ENCODE results near the gene NFIX.

Gene NFIX

GRCh38 chr19:13122275-13122878, 127.1 kb downstream of the NFIX start:
- DNase-seq: no peak
- POLR2A ChIA-PET: no interaction called here
- Histone ChIP-seq H3K9me3 (ENCODE audit: control extremely low read depth in 1 of 5, control insufficient read depth in 4 of 5, insufficient read depth in 2 of 5, low read depth in 1 of 5, low read length in 4 of 5) (no peaks in the 10 kb centered on the region), H3K27ac (ENCODE audit: insufficient read depth in 1 of 2, low read depth in 1 of 2, low read length in 2 of 2, poor library complexity in 1 of 2, severe bottlenecking in 2 of 2) (no peak overlapping the region), H3K36me3 (ENCODE audit: control insufficient read depth in 4 of 4, insufficient read depth in 4 of 4, low read length in 3 of 4) (peaks cover 0 to 43% (median 11%) of the 10 kb centered on the region in 4 experiments), H3K27me3 (replicated peaks in 2 of 5; ENCODE audit: control insufficient read depth in 4 of 5, insufficient read depth in 5 of 5, low read length in 4 of 5) (no peaks in the 10 kb centered on the region), H3K4me3 (ENCODE audit: control insufficient read depth in 1 of 7, extremely low read depth in 1 of 7, insufficient read depth in 4 of 7, low read depth in 2 of 7, low read length in 6 of 7) (no peak overlapping the region), H3K4me1 (ENCODE audit: control extremely low read depth in 1 of 4, control insufficient read depth in 4 of 4, insufficient read depth in 4 of 4, low read length in 3 of 4) (peaks cover 0 to 24% (median 19%) of the 10 kb centered on the region in 4 experiments)
- 94% methylated on average over 10 of the region's 13 CpGs for WGBS (ENCODE audit: insufficient coverage)
- CTCF ChIA-PET: interaction anchor here (1.1 kb wide), 2 partner anchors 11 to 61 kb away, joined by 3 to 4 read pairs; no protein-coding TSS in a partner anchor

DNA sequence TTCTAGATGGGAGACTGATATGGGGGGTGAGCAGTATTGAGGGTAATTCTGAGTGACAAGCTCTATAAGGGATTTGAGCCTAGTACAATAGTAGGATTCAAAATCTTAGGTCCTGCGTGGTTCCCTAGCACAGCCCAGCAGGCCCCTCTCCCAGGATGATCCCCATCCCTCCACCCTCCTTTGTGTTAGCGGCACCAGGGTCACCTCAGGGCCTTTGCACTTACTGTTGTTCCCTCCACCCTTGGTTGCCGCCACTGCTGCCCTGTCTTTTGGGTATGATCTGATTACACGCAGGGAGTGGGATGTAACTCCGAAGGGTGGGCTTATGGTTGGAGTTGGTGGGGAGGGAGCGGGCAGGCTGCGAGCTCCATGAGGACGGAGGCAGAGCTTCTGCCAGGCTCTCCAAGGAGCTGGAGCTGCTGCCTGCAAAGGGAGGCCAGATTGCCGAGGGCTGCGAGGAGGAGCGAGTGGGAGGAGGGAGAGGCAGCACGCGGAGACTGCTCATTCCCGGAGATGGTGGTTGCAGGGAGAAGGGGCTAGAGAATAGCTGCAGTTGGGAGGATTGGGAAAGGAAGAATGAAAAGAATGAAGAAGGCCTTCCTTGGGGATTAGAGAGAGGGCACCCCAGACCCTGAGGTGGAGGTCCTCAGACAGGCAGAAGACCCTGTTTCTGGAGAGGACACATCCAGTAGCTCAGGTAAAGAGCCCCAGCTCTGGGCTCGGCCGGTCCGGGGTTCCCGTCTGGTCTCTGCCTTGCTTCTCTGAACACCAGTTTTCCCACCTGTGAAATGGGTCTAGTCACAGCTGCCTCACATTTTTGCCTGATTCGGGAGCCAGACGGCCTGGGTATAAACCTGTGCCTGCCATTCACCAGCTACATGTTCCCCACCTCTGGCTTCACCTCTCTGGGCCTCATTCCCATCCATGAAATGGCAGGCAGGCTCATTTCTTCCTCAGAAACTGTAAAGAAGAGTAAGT, 128.0 kb downstream of the NFIX start:
- peaks cover 0 to 47% (median 11%) of the 10 kb centered on the region in 4 experiments for H3K36me3 ChIP-seq (ENCODE audit: control insufficient read depth in 4 of 4, insufficient read depth in 4 of 4, low read length in 3 of 4)
- ChIA-PET POLR2A (no interaction called here), CTCF (interaction anchor here (1.1 kb wide), 2 partner anchors 12 to 62 kb away, joined by 3 to 4 read pairs; no protein-coding TSS in a partner anchor)
- DNase-seq: no peak
- H3K27ac ChIP-seq (ENCODE audit: insufficient read depth in 1 of 2, low read depth in 1 of 2, low read length in 2 of 2, poor library complexity in 1 of 2, severe bottlenecking in 2 of 2): no peak overlapping the region
- no peak overlapping the region for H3K4me3 ChIP-seq (ENCODE audit: control insufficient read depth in 1 of 7, extremely low read depth in 1 of 7, insufficient read depth in 4 of 7, low read depth in 2 of 7, low read length in 6 of 7)
- H3K27me3 ChIP-seq (replicated peaks in 2 of 5; ENCODE audit: control insufficient read depth in 4 of 5, insufficient read depth in 5 of 5, low read length in 4 of 5): no peaks in the 10 kb centered on the region
- no peaks in the 10 kb centered on the region for H3K9me3 ChIP-seq (ENCODE audit: control extremely low read depth in 1 of 5, control insufficient read depth in 4 of 5, insufficient read depth in 2 of 5, low read depth in 1 of 5, low read length in 4 of 5)
- peaks cover 0 to 19% (median 14%) of the 10 kb centered on the region in 4 experiments for H3K4me1 ChIP-seq (ENCODE audit: control extremely low read depth in 1 of 4, control insufficient read depth in 4 of 4, insufficient read depth in 4 of 4, low read length in 3 of 4)
- 95% methylated on average over 18 of the region's 20 CpGs for WGBS (ENCODE audit: insufficient coverage)

DNA sequence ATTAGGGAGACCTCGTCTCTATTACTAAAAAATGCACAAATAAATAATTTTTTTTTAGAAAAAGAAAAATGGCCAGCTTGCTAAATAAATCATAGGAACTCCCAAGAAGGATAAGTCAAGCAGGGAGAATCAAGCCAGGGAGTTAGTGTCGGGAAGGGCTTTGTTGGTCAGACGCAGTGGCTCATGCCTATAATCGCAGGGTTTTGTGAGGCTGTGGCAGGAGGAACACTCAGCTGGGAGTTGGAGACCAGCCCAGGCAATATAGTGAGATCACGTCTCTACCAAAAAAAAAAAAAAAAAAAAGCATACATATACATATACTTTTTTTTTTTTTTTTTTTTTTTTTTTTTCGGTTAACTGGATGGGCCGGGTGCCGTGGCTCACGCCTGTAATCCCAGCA, 131.8 kb downstream of the NFIX start:
- Histone ChIP-seq H3K4me1 (ENCODE audit: control extremely low read depth in 1 of 4, control insufficient read depth in 4 of 4, insufficient read depth in 4 of 4, low read length in 3 of 4) (peaks cover 0 to 6% (median 2%) of the 10 kb centered on the region in 4 experiments), H3K27ac (ENCODE audit: insufficient read depth in 1 of 2, low read depth in 1 of 2, low read length in 2 of 2, poor library complexity in 1 of 2, severe bottlenecking in 2 of 2) (no peak overlapping the region), H3K27me3 (replicated peaks in 2 of 5; ENCODE audit: control insufficient read depth in 4 of 5, insufficient read depth in 5 of 5, low read length in 4 of 5) (no peaks in the 10 kb centered on the region), H3K36me3 (ENCODE audit: control insufficient read depth in 4 of 4, insufficient read depth in 4 of 4, low read length in 3 of 4) (peaks cover 0 to 49% (median 8%) of the 10 kb centered on the region in 4 experiments), H3K4me3 (ENCODE audit: control insufficient read depth in 1 of 7, extremely low read depth in 1 of 7, insufficient read depth in 4 of 7, low read depth in 2 of 7, low read length in 6 of 7) (no peak overlapping the region), H3K9me3 (ENCODE audit: control extremely low read depth in 1 of 5, control insufficient read depth in 4 of 5, insufficient read depth in 2 of 5, low read depth in 1 of 5, low read length in 4 of 5) (no peaks in the 10 kb centered on the region)
- DNase-seq: no peak
- no CpG with 5 or more reads among the region's 9 CpGs for WGBS (ENCODE audit: insufficient coverage)
- CTCF ChIA-PET: interaction anchor here (1.0 to 2.6 kb wide), 3 partner anchors 10 to 33 kb away, joined by 3 to 8 read pairs (median 3); partner anchors contain the start of gene NACC1
- POLR2A ChIA-PET: no interaction called here

- DNase-seq: no peak
- H3K9me3 ChIP-seq (ENCODE audit: control extremely low read depth in 1 of 5, control insufficient read depth in 4 of 5, insufficient read depth in 2 of 5, low read depth in 1 of 5, low read length in 4 of 5): no peaks in the 10 kb centered on the region
- WGBS (ENCODE audit: insufficient coverage): 98% methylated on average over 6 of the region's 6 CpGs
- ChIA-PET CTCF (interaction anchor here (0.6 to 2.6 kb wide), 7 partner anchors 8 to 145 kb away, joined by 3 to 8 read pairs (median 4); partner anchors contain the start of gene NACC1), POLR2A (no interaction called here)
- no peaks in the 10 kb centered on the region for H3K27me3 ChIP-seq (replicated peaks in 2 of 5; ENCODE audit: control insufficient read depth in 4 of 5, insufficient read depth in 5 of 5, low read length in 4 of 5)
- H3K36me3 ChIP-seq (ENCODE audit: control insufficient read depth in 4 of 4, insufficient read depth in 4 of 4, low read length in 3 of 4): peaks cover 0 to 45% (median 8%) of the 10 kb centered on the region in 4 experiments
- H3K4me1 ChIP-seq (ENCODE audit: control extremely low read depth in 1 of 4, control insufficient read depth in 4 of 4, insufficient read depth in 4 of 4, low read length in 3 of 4): peaks cover 0 to 12% (median 9%) of the 10 kb centered on the region in 4 experiments
- H3K27ac ChIP-seq (ENCODE audit: insufficient read depth in 1 of 2, low read depth in 1 of 2, low read length in 2 of 2, poor library complexity in 1 of 2, severe bottlenecking in 2 of 2): no peak overlapping the region
- H3K4me3 ChIP-seq (ENCODE audit: control insufficient read depth in 1 of 7, extremely low read depth in 1 of 7, insufficient read depth in 4 of 7, low read depth in 2 of 7, low read length in 6 of 7): no peak overlapping the region
These were observed 132.7 kb downstream of the NFIX start for GRCh38 chr19:13127811-13128575.

DNA sequence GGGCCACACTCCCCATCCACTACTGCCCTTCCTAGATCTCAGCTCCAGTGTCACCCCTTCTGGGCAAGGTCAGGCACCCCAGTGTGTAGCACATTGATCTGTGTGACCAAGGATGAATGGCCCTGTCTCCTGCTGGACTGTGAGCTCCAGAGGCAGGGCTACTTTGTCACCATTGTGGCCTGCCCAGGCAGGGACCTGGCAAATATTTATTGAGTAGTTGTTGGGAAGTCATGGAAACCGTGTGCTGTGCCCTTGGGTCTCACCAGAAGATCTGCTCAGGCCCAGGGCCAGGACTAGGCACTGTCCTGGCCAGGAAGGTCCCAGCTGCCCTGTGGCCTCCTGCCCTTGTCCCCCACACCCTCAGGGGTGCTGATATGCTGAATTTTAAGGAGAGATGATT, 133.3 kb downstream of the NFIX start:
- peaks cover 0 to 39% (median 8%) of the 10 kb centered on the region in 4 experiments for H3K36me3 ChIP-seq (ENCODE audit: control insufficient read depth in 4 of 4, insufficient read depth in 4 of 4, low read length in 3 of 4)
- H3K4me3 ChIP-seq (ENCODE audit: control insufficient read depth in 1 of 7, extremely low read depth in 1 of 7, insufficient read depth in 4 of 7, low read depth in 2 of 7, low read length in 6 of 7): no peak overlapping the region
- ChIA-PET CTCF (interaction anchor here (0.6 to 2.6 kb wide), 7 partner anchors 8 to 103 kb away, joined by 3 to 8 read pairs (median 3); partner anchors contain the start of gene NACC1), POLR2A (no interaction called here)
- no peaks in the 10 kb centered on the region for H3K9me3 ChIP-seq (ENCODE audit: control extremely low read depth in 1 of 5, control insufficient read depth in 4 of 5, insufficient read depth in 2 of 5, low read depth in 1 of 5, low read length in 4 of 5)
- H3K4me1 ChIP-seq (ENCODE audit: control extremely low read depth in 1 of 4, control insufficient read depth in 4 of 4, insufficient read depth in 4 of 4, low read length in 3 of 4): peaks cover 0 to 14% (median 9%) of the 10 kb centered on the region in 4 experiments
- H3K27ac ChIP-seq (ENCODE audit: insufficient read depth in 1 of 2, low read depth in 1 of 2, low read length in 2 of 2, poor library complexity in 1 of 2, severe bottlenecking in 2 of 2): no peak overlapping the region
- no peak for DNase-seq
- WGBS (ENCODE audit: insufficient coverage): 100% methylated on average over 1 of the region's 1 CpG
- no peaks in the 10 kb centered on the region for H3K27me3 ChIP-seq (replicated peaks in 2 of 5; ENCODE audit: control insufficient read depth in 4 of 5, insufficient read depth in 5 of 5, low read length in 4 of 5)

- CTCF ChIA-PET: interaction anchor here (0.9 to 2.6 kb wide), 4 partner anchors 8 to 12 kb away, joined by 3 to 8 read pairs (median 5); partner anchors contain the start of gene NACC1
- no peak for DNase-seq
- H3K4me1 ChIP-seq (ENCODE audit: control extremely low read depth in 1 of 4, control insufficient read depth in 4 of 4, insufficient read depth in 4 of 4, low read length in 3 of 4): peaks cover 0 to 14% (median 9%) of the 10 kb centered on the region in 4 experiments
- POLR2A ChIA-PET: no interaction called here
- H3K27ac ChIP-seq (ENCODE audit: insufficient read depth in 1 of 2, low read depth in 1 of 2, low read length in 2 of 2, poor library complexity in 1 of 2, severe bottlenecking in 2 of 2): no peak overlapping the region
- H3K36me3 ChIP-seq (ENCODE audit: control insufficient read depth in 4 of 4, insufficient read depth in 4 of 4, low read length in 3 of 4): peaks cover 0 to 35% (median 9%) of the 10 kb centered on the region in 4 experiments
- no peaks in the 10 kb centered on the region for H3K9me3 ChIP-seq (ENCODE audit: control extremely low read depth in 1 of 5, control insufficient read depth in 4 of 5, insufficient read depth in 2 of 5, low read depth in 1 of 5, low read length in 4 of 5)
- 94% methylated on average over 6 of the region's 9 CpGs for WGBS (ENCODE audit: insufficient coverage)
- no peak overlapping the region for H3K4me3 ChIP-seq (ENCODE audit: control insufficient read depth in 1 of 7, extremely low read depth in 1 of 7, insufficient read depth in 4 of 7, low read depth in 2 of 7, low read length in 6 of 7)
- H3K27me3 ChIP-seq (replicated peaks in 2 of 5; ENCODE audit: control insufficient read depth in 4 of 5, insufficient read depth in 5 of 5, low read length in 4 of 5): no peaks in the 10 kb centered on the region
These were observed 134.1 kb downstream of the NFIX start for GRCh38 chr19:13129384-13129783.

Measured in common myeloid progenitor, CD34-positive (primary cell).